Globus pallidus (tissue), 1 donor: ENCODE measurements around the gene ITM2A.

Source experiments
- DNase-seq: peaks from one replicate; pipeline ENCODE4 v3.0.0-alpha.2; 2015; ENCODE audit warnings: low spot score

Gene ITM2A

DNA sequence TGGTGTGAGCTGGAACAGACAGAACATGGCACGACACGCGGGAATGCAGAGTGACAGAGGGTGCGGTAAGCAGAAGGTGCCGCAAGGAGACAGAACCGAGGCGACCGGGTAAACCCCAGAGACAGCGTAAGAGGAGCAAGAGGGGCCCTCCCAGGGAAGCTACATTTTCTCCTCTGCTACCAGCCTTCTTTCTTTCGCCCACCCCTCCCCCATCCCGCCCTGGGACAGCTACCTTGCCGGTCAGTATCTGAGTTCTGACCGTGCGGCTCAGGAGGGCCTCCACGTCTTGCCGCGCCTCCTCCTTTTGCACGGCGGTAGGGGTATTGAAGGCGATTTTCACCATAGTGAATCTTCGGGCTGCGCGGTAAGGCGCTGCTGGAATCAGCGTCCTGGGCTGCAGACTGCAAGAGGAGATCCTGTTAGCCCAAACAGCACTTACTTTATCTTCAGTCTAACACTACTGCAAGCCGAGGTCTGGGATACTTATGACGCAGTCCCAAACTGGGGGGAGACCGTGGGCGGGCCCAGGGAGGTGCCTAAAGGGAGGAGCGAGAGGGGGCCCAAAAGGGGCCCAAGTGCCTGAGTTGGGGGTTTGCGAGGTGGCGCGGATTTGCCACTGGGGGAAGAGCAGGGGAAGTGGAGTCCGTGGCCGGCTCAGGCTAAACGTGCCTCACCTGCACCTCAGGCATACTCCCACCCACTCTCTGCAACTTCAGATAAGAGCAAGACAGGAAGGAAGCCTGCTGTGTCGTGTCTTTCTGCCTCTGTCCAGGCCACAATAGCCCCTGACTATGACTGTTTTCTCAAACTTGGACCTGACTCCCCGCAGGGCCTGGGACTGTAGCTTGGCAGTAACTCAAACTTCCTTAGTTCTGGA lies at the start of gene ITM2A:
Gene ITM2A (minus strand): TSS at position 462 of the 877 bp plus-strand sequence. CDS start 119 bp downstream, at position 343.
- peak; percentile 33 for DNase-seq

DNA sequence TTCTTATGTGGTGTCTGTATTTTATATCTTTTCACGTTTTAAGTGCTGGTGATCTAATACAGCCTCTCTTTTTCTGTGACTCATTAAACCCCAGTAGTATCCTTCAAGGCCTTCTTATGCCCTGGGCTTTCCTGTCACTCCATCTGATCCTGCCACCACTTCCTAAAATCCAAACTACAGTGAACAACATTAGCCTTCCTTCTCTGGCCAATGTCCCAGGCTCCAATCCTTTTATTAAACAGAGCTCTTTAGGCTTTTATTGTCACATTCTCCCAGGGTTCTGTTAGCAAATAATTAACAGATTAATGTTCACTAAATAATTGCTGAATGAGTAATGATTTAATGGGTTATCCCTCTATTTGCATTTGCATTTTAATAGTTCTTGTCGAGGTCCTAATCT lies 47.9 kb upstream of the ITM2A start:
- DNase-seq, result no peak

- DNase-seq, result no peak
Measured at GRCh38 chrX:79413963-79414362, 46.8 kb upstream of the ITM2A start.

DNA sequence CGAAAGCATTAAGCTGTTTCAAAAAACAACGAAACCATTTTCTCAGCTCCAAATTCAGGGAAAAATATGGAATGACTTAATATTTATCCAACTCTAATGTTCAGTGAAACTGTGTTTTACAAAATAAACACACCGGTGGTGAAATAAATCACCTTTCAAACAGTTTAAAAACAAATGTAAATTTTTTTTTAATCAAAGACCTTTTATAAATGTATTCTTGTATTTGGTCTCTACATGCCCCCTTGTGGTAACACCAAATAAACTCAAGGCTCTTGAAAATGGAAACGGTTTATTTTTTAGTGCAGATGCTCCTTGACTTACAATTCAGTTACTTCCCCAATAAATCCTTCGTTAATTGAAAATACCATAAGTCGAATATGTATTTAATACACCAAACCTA lies 45.8 kb upstream of the ITM2A start:
- DNase-seq, result peak; percentile 46

GRCh38 chrX:79412166-79412565 lies 45.0 kb upstream of the ITM2A start:
- DNase-seq, result no peak

- no peak for DNase-seq
Measured at GRCh38 chrX:79409657-79410056, 42.5 kb upstream of the ITM2A start.

DNA sequence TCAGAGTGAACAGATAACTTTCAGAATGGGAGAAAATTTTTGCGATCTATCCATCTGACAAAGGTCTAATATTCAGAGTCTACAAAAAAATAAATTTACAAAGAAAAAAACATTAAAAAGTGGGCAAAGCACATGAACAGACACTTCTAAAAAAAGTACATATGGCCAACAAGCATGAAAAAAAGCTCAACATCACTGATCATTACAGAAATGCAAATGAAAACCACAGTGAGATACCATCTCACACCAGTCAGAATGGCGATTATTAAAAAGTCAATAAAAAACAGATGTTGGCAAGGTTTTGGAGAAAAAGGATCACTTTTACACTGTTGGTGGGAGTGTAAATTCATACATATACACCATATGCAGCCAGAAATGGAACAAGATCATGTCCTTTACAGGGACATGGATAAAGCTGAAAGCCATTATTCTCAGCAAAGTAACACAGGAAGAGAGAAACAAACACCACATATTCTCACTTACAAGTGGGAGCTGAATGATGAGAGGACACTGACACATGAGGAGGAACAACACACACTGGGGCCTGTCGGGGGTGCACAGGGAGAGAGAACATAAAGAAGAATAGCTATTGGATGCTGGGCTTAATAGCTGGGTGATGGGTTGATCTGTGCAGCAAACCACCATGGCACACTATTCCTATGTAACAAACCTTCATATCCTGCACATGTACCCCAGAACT lies 41.6 kb upstream of the ITM2A start:
- no peak for DNase-seq

- no peak for DNase-seq
Measured at GRCh38 chrX:79400623-79401022, 33.5 kb upstream of the ITM2A start.

GRCh38 chrX:79375340-79375739 lies 8.2 kb upstream of the ITM2A start:
- no peak for DNase-seq

DNA sequence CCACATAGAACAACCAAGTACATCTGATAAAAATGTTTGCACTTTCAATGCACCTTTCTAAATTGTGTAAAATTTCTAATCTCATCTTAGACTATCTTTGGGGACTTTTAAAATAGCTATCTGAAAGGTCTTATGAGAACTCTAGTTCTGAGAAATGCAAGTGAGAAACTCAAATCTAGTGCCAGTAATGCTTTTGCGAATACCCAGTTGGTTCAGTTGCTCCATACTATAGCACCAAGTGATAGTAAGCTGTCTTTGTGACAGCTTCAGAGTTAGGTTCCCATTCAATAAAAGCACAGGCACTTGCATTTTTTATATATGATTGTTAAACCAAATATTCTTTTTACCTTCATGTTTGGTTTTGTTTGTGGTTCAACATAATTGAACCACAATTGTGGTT lies 4.5 kb upstream of the ITM2A start:
- no peak for DNase-seq

- DNase-seq, result peak; percentile 0
Measured at GRCh38 chrX:79371101-79371500, 4.0 kb upstream of the ITM2A start.

- peak; percentile 58 for DNase-seq
Measured at GRCh38 chrX:79369871-79370270, 2.7 kb upstream of the ITM2A start.

DNA sequence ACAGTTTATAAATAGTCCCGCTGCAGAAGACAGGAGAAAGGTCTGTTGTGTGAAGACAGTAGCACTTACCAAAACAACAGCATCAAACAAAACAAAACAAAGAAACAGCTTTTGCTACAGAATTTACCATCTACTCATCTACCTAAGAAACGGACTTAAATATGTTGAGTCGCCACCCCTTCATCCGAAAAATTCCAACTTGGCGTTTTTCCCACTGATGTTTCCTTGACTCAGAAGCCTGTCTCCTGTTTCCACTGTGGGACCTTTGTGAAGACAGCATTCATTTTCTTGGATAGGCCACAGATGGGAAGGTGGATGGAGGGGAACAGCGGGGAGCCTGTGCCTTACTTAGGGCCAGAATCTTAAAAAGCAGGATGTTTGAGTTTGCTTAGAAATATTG lies 1.3 kb upstream of the ITM2A start:
- DNase-seq, result no peak

DNA sequence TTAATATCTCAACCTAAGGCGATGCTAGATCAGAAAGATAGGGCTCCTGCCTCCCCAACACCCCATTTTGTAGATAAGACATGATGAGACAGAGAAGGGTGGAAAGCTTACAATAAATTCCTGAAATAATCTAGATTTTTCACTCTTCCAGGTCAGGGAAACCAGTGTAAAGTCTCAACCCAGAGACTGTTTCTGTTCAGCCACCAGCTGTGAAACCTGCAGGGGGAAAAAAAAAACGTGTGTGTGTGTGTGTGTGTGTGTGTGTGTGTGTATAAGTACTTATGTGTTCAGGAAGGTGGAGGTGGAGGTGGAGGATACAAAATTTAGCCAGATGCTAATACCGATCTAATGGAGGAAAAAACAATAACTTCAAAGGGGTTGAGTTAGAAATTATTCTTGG lies 773 bp upstream of the ITM2A start:
- DNase-seq, result no peak

GRCh38 chrX:79366556-79366872 lies 620 bp downstream of the ITM2A start:
- DNase-seq, result no peak

DNA sequence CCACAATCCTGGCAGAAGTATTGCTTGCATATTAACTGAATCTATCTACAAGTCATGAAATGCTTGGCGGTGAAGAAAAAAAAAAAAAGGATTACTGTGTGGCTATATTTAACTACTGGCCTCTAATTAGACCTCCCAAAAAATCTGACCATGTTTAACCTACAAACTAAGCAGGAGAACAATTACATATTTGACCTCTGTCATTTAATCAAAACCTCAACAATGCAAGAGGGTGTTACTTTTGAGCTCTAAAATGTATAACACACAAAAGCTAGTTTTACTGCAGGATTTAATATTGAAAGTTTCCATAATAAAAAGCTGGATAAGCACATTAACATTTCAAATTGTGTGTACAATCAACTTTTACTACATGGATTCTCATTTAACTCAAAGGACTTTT lies 1.5 kb downstream of the ITM2A start:
- peak; percentile 0 for DNase-seq

GRCh38 chrX:79364306-79364705 lies 2.8 kb downstream of the ITM2A start:
- peak; percentile 1 for DNase-seq

DNA sequence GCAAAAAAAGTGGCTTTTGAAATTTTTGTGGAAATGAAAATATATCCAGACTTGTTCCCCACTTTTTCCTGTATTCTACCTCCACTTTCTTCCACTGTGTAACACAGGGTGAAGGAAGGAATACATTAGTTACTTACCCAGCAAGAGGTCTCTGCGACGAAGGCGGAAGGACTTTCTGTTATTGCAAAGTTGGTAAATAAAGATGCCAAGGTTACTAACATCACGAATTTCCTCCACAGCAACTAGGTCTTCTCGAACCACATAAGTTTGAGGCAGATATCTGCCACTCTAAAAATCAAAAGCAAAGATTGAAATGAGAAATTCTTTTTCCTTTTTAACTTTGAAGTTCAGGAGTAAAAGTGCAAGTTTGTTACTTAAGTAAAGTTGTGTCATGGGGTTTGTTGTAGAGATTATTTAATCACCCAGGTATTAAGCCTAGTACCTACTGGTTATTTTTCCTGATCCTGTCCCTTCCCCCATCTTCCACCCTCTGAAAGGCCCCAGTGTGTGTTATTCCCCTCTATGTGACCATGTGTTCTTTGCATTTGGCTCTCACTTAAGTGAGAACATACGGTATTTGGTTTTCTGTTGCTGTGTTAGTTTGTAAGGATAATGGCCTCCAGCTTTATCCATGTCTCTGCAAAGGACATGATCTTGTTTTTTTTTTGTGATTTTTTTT lies 5.8 kb downstream of the ITM2A start:
- no peak for DNase-seq

- no peak for DNase-seq
Measured at GRCh38 chrX:79336869-79337815, 30.0 kb downstream of the ITM2A start.

- DNase-seq, result no peak
Measured at GRCh38 chrX:79330022-79330421, 37.1 kb downstream of the ITM2A start.

- DNase-seq, result no peak
Measured at GRCh38 chrX:79325263-79325958, 41.7 kb downstream of the ITM2A start.
